H1 (cell line): ENCODE measurements around the gene ABCA2. TPM values are rescaled to one million over a fixed set of nuclear protein-coding genes. Genes with fewer than 3 reads are reported as not detected.
A peak's percentile ranks its signal among the peaks of the same experiment; 100 is the strongest.

ENCODE experiments used
- CTCF ChIA-PET: fragments of 300-600 bp; sonication (Branson Sonifier 250); formaldehyde crosslinking; loops from one replicate; lab custom pipeline; 2021; ENCODE audit not compliant: partially characterized antibody; lab: Charles Lee
- POLR2A ChIA-PET: fragments of 300-600 bp; sonication (Branson Sonifier 250); formaldehyde crosslinking; loops from one replicate; lab custom pipeline; 2021; ENCODE audit warnings: inconsistent platforms; ENCODE audit not compliant: partially characterized antibody; lab: Charles Lee
- DNase-seq, 2 experiments: peaks; one replicate each; pipeline versions ENCODE4 v3.0.0 to v3.0.0-alpha.2; 2010 to 2022; ENCODE audit warnings: low spot score in 2 of 2, low read depth in 1 of 2, mixed read lengths in 1 of 2
- FAIRE-seq: peaks from 2 replicates; lab custom pipeline; 2011; peaks lifted over from hg19 to GRCh38; lab: Jason Lieb, UNC
- H2AFZ ChIP-seq: 2 replicates; pipeline ENCODE4 v1.8.1; 2012; ENCODE audit warnings: low read length, inconsistent platforms
- H2AK5ac ChIP-seq: 2 replicates; pipeline ENCODE4 v1.6.1; 2013; ENCODE audit warnings: low read depth, low read length
- H2BK120ac ChIP-seq: replicated peaks from 2 replicates; pipeline ENCODE3; 2013; ENCODE audit warnings: low read depth, low read length, inconsistent platforms
- H2BK12ac ChIP-seq: 2 replicates; pipeline ENCODE4 v1.6.1; 2013; ENCODE audit warnings: low read depth, low read length
- H2BK15ac ChIP-seq: 2 replicates; pipeline ENCODE4 v1.6.1; 2013; ENCODE audit warnings: low read length
- H2BK20ac ChIP-seq: 2 replicates; pipeline ENCODE4 v1.6.1; 2013; ENCODE audit warnings: low read length
- H2BK5ac ChIP-seq: 2 replicates; pipeline ENCODE4 v1.6.1; 2013; ENCODE audit warnings: low read depth, low read length
- H3K14ac ChIP-seq: 2 replicates; pipeline ENCODE4 v1.6.1; 2013; ENCODE audit warnings: inconsistent platforms; ENCODE audit not compliant: insufficient read length
- H3K18ac ChIP-seq: 2 replicates; pipeline ENCODE4 v1.6.1; 2013; ENCODE audit warnings: low read length; ENCODE audit errors: extremely low read depth
- H3K23ac ChIP-seq: 2 replicates; pipeline ENCODE4 v1.6.1; 2013; ENCODE audit warnings: inconsistent platforms; ENCODE audit not compliant: insufficient read length
- H3K23me2 ChIP-seq: 2 replicates; pipeline ENCODE4 v1.6.1; 2013; ENCODE audit warnings: low read depth, low read length
- H3K27ac ChIP-seq: 2 replicates; pipeline ENCODE4 v1.6.1; 2011; ENCODE audit warnings: low read depth, low read length, inconsistent platforms
- H3K27me3 ChIP-seq, 4 experiments: replicated peaks in 1 of 4; 1 replicate in 1 of 4; 2 replicates in 3 of 4; pipeline versions ENCODE4 v1.6.1 to v1.8.1; 2011 to 2013; ENCODE audit warnings: low read length in 3 of 4, mild to moderate bottlenecking in 3 of 4, inconsistent platforms in 2 of 4, mixed read lengths in 2 of 4, moderate library complexity in 1 of 4; ENCODE audit not compliant: control insufficient read depth in 3 of 4, insufficient read depth in 3 of 4; ENCODE audit errors: extremely low read depth in 1 of 4
- H3K36me3 ChIP-seq, 4 experiments: 2 replicates each; pipeline versions ENCODE4 v1.6.1 to v1.8.1; 2011 to 2013; ENCODE audit warnings: mild to moderate bottlenecking in 4 of 4, low read length in 3 of 4, moderate library complexity in 2 of 4, control low read depth in 1 of 4, inconsistent platforms in 1 of 4; ENCODE audit not compliant: insufficient read depth in 4 of 4, control insufficient read depth in 2 of 4
- H3K4ac ChIP-seq: replicated peaks from 2 replicates; pipeline ENCODE3; 2013; ENCODE audit warnings: low read length, low read depth, mixed read lengths, inconsistent platforms; ENCODE audit not compliant: insufficient read length
- H3K4me1 ChIP-seq, 4 experiments: replicated peaks in 1 of 4; 1 replicate in 1 of 4; 2 replicates in 3 of 4; pipeline versions ENCODE4 v1.6.1 to v1.8.1; 2011 to 2013; ENCODE audit warnings: low read length in 3 of 4, inconsistent platforms in 2 of 4, mixed read lengths in 1 of 4; ENCODE audit not compliant: insufficient read depth in 4 of 4, control insufficient read depth in 3 of 4
- H3K4me2 ChIP-seq, 2 experiments: 2 replicates each; pipeline versions ENCODE4 v1.6.1 to v1.8.1; 2011 to 2013; ENCODE audit warnings: low read depth in 2 of 2, low read length in 2 of 2, control low read depth in 1 of 2, inconsistent platforms in 1 of 2, mild to moderate bottlenecking in 1 of 2; ENCODE audit not compliant: insufficient read depth in 1 of 2
- H3K4me3 ChIP-seq, 4 experiments: fragments of 200-600, 300-600 bp in 1 of 4; sonication (generic), shearing (Covaris generic), sonication (Bioruptor Twin) in 1 of 4; 2 replicates each; pipeline versions ENCODE4 v1.5.1 to v1.8.1; 2011 to 2016; ENCODE audit warnings: low read length in 4 of 4, low read depth in 3 of 4, control low read depth in 2 of 4, inconsistent platforms in 2 of 4, mild to moderate bottlenecking in 2 of 4, mixed read lengths in 1 of 4, moderate library complexity in 1 of 4; ENCODE audit not compliant: insufficient read depth in 2 of 4; ENCODE audit errors: extremely low read depth in 1 of 4
- H3K56ac ChIP-seq: replicated peaks from 2 replicates; pipeline ENCODE3; 2013; ENCODE audit warnings: low read depth, mild to moderate bottlenecking, mixed read lengths, low read length, inconsistent platforms; ENCODE audit not compliant: insufficient read length
- H3K79me1 ChIP-seq: 2 replicates; pipeline ENCODE4 v1.6.1; 2013; ENCODE audit warnings: low read depth, low read length, control low read depth
- H3K79me2 ChIP-seq, 2 experiments: 2 replicates each; pipeline versions ENCODE4 v1.6.1 to v1.8.1; 2012 to 2013; ENCODE audit warnings: low read length in 2 of 2, mild to moderate bottlenecking in 2 of 2, inconsistent platforms in 1 of 2; ENCODE audit not compliant: insufficient read depth in 2 of 2, control insufficient read depth in 1 of 2
- H3K9ac ChIP-seq, 4 experiments: replicated peaks in 1 of 4; 1 replicate in 1 of 4; 2 replicates in 3 of 4; pipeline versions ENCODE4 v1.6.1 to v1.8.1; 2011 to 2013; ENCODE audit warnings: low read depth in 3 of 4, low read length in 3 of 4, control low read depth in 2 of 4, mild to moderate bottlenecking in 2 of 4, moderate library complexity in 2 of 4, inconsistent platforms in 1 of 4; ENCODE audit errors: extremely low read depth in 1 of 4
- H3K9me3 ChIP-seq, 2 experiments: 2 replicates each; pipeline versions ENCODE4 v1.6.1 to v1.8.1; 2012 to 2013; ENCODE audit warnings: mild to moderate bottlenecking in 2 of 2, moderate library complexity in 2 of 2, control low read depth in 1 of 2, inconsistent platforms in 1 of 2, low read depth in 1 of 2, low read length in 1 of 2, mixed read lengths in 1 of 2; ENCODE audit not compliant: insufficient read depth in 2 of 2
- H4K20me1 ChIP-seq, 2 experiments: replicated peaks in 1 of 2; 2 replicates each; pipeline versions ENCODE3 to v1.8.1; 2011 to 2013; ENCODE audit warnings: inconsistent platforms in 2 of 2, low read length in 2 of 2, mild to moderate bottlenecking in 1 of 2; ENCODE audit not compliant: insufficient read depth in 2 of 2, control insufficient read depth in 1 of 2
- H4K5ac ChIP-seq: 2 replicates; pipeline ENCODE4 v1.6.1; 2013; ENCODE audit warnings: low read length, low read depth, mixed read lengths, inconsistent platforms; ENCODE audit not compliant: insufficient read length
- H4K8ac ChIP-seq: 2 replicates; pipeline ENCODE4 v1.8.0; 2013; ENCODE audit warnings: mild to moderate bottlenecking, moderate library complexity, low read length, inconsistent platforms; ENCODE audit not compliant: insufficient read depth; ENCODE audit errors: extremely low read depth
- H4K91ac ChIP-seq: replicated peaks from 2 replicates; pipeline ENCODE3; 2013; ENCODE audit warnings: low read length, mixed read lengths, inconsistent platforms; ENCODE audit not compliant: insufficient read length
- JUN ChIP-seq: IDR thresholded peaks from 2 replicates; pipeline ENCODE4 v1.6.1; 2011; ENCODE audit warnings: low read depth, mild to moderate bottlenecking, improper control_type of control experiment, low read length
- KDM4A ChIP-seq: IDR thresholded peaks from one replicate; pipeline ENCODE4 v1.7.1; 2012; ENCODE audit warnings: low read depth, mild to moderate bottlenecking, moderate library complexity, low read length, inconsistent platforms; ENCODE audit not compliant: severe bottlenecking
- MAFK ChIP-seq: IDR thresholded peaks from 2 replicates; pipeline ENCODE4 v1.6.1; 2012; ENCODE audit warnings: low read depth, mild to moderate bottlenecking, improper control_type of control experiment, low read length
- RBBP5 ChIP-seq: IDR thresholded peaks from 2 replicates; pipeline ENCODE4 v1.7.1; 2012; ENCODE audit warnings: low read depth, mild to moderate bottlenecking, inconsistent platforms, low read length, moderate library complexity, borderline replicate concordance
- SP1 ChIP-seq: IDR thresholded peaks from 2 replicates; pipeline ENCODE4 v1.6.1; 2011; ENCODE audit warnings: low read depth, low read length
- TAF7 ChIP-seq: optimal IDR thresholded peaks from 2 replicates; pipeline ENCODE3; 2011; ENCODE audit warnings: low read depth, mild to moderate bottlenecking, inconsistent platforms, low read length, moderate library complexity, borderline replicate concordance
- TBP ChIP-seq: IDR thresholded peaks from 2 replicates; pipeline ENCODE4 v1.6.1; 2011; ENCODE audit warnings: low read depth, low read length, improper control_type of control experiment
- TCF12 ChIP-seq: IDR thresholded peaks from 2 replicates; pipeline ENCODE4 v1.6.1; 2011; ENCODE audit warnings: low read depth, mild to moderate bottlenecking, low read length
- YY1 ChIP-seq: IDR thresholded peaks from 2 replicates; pipeline ENCODE4 v1.6.1; 2011; ENCODE audit warnings: low read depth, mild to moderate bottlenecking, low read length
- WGBS, 2 experiments: shearing (Covaris generic) in 1 of 2; methylation state at CpG; one replicate each; pipeline versions ENCODE4 v1.1.6 to v1.1.7; 2013 to 2015; ENCODE audit warnings: low lambda C conversion rate in 2 of 2, mixed read lengths in 2 of 2, inconsistent platforms in 1 of 2, low coverage in 1 of 2, missing lambda C conversion rate in 1 of 2; ENCODE audit not compliant: insufficient replicate concordance in 2 of 2, insufficient coverage in 1 of 2, insufficient read length in 1 of 2; ENCODE audit errors: extremely low coverage in 1 of 2, missing lambda C conversion rate in 1 of 2; 5-methylcytosine and 5-hydroxymethylcytosine counted together
- polyA plus RNA-seq, 7 experiments: library from polyadenylated mRNA; depleted of rRNA in 3 of 7; stranded (reverse) in 5 of 7; unstranded in 2 of 7; fragments of >200 nt in 5 of 7; fragments of 200-250 nt in 2 of 7; gene quantifications; 1 replicate in 5 of 7; 2 replicates in 1 of 7; 4 replicates in 1 of 7; pipeline versions ENCODE4 v1.2.1 to v1.2.3, GENCODE V29; 2011 to 2013; ENCODE audit warnings: missing spikeins in 2 of 7, mixed read lengths in 2 of 7
- total RNA-seq: library from RNA; stranded (reverse); fragmentation: NEBNext Ultra II Directional; extraction: Animal tissue kit (Norgen Biotek cat#: 25700); gene quantifications from 2 replicates; pipeline ENCODE4 v1.2.1, GENCODE V29; 2021
- TF ChIP-seq, protein P1 (sequence below): IDR thresholded peaks from 2 replicates; pipeline ENCODE4 v1.6.1; 2011; ENCODE audit warnings: low read length, improper control_type of control experiment

ABCA2 gene
- total and polyA plus RNA-seq, 2 of the 8 experiments (the other 6 are each of a cell fraction or from before 2014, with no cell fraction given): 12.5 to 14.3 TPM

- ChIA-PET CTCF (interaction anchor here (0.6 to 13.5 kb wide), 21 partner anchors 7 to 313 kb away, joined by 3 to 291 read pairs (median 5); partner anchors contain the start of genes ABCA2, ENTPD2, FUT7 and MAN1B1), POLR2A (interaction anchor here (0.6 to 2.0 kb wide), 10 partner anchors 11 to 172 kb away, joined by 3 to 5 read pairs (median 4); partner anchors contain the start of gene MAN1B1)
- Histone ChIP-seq H2BK20ac (peak within 1 kb of the TSS; percentile 90), H3K56ac (peak within 1 kb of the TSS; percentile 12), H3K9ac (peak within 1 kb of the TSS in 3 of 4 experiments; percentile 10 to 34 (median 20); a peak in 3 of 7 replicates), H3K23me2 (peaks cover 13% of the 10 kb centered on the region), H4K8ac (peak within 1 kb of the TSS; percentile 90), H3K4me1 (peaks cover 0 to 27% (median 21%) of the 10 kb centered on the region in 4 experiments; a peak in 6 of 7 replicates), H3K36me3 (no peaks in the 10 kb centered on the region), H3K14ac (no peak within 1 kb of the TSS), H3K79me1 (peaks cover 2% of the 10 kb centered on the region; the same call in 1 of the 2 replicates), H2BK120ac (peak within 1 kb of the TSS; percentile 83), H3K9me3 (no peaks in the 10 kb centered on the region), H3K18ac (peak within 1 kb of the TSS; percentile 81), H3K79me2 (no peaks in the 10 kb centered on the region), H3K4ac (peak within 1 kb of the TSS; percentile 24), H2BK5ac (peak within 1 kb of the TSS; percentile 44; the same call in 1 of the 2 replicates), H2BK12ac (peak within 1 kb of the TSS; percentile 98; the same call in 1 of the 2 replicates), H3K23ac (no peak within 1 kb of the TSS), H4K91ac (peak within 1 kb of the TSS; percentile 71), H4K20me1 (peaks cover 23 to 25% of the 10 kb centered on the region in 2 experiments), H4K5ac (peak within 1 kb of the TSS; percentile 39), H3K4me2 (peak within 1 kb of the TSS; percentile 73 to 85), H2AFZ (0 out of 2 replicates have a peak within 1 kb of the TSS, but pooled peaks have one; percentile 3), H3K4me3 (peak within 1 kb of the TSS; percentile 46 to 64 (median 48)), H3K27ac (no peak within 1 kb of the TSS; the same call in 1 of the 2 replicates), H2AK5ac (peak within 1 kb of the TSS; percentile 99; the same call in 1 of the 2 replicates), H3K27me3 (peaks cover 0 to 18% (median 7%) of the 10 kb centered on the region in 4 experiments; a peak in 5 of 7 replicates), H2BK15ac (peak within 1 kb of the TSS; percentile 98)
- FAIRE-seq: no peak
- 1% methylated on average over 40 of the region's 74 CpGs; no CpG with 5 or more reads in 1 of the 2 experiments for WGBS, 2 experiments
- DNase-seq: peak; percentile 75 to 84
- TF ChIP-seq, protein P1, sequence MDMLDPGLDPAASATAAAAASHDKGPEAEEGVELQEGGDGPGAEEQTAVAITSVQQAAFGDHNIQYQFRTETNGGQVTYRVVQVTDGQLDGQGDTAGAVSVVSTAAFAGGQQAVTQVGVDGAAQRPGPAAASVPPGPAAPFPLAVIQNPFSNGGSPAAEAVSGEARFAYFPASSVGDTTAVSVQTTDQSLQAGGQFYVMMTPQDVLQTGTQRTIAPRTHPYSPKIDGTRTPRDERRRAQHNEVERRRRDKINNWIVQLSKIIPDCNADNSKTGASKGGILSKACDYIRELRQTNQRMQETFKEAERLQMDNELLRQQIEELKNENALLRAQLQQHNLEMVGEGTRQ: no peak
- peak; percentile 35; the same call in 1 of the 2 replicates for TF ChIP-seq TBP
- TF ChIP-seq KDM4A: peak; percentile 85
- no peak for TF ChIP-seq MAFK
- TF ChIP-seq SP1: peak; percentile 66; the same call in 1 of the 2 replicates
- TF ChIP-seq TCF12: no peak
- 0 out of 2 replicates have a peak, but pooled peaks have one; percentile 7 for TF ChIP-seq YY1
- peak; percentile 21; the same call in 1 of the 2 replicates for TF ChIP-seq RBBP5
- peak; percentile 22 for TF ChIP-seq TAF7
- TF ChIP-seq JUN: no peak
These were observed 42.3 kb upstream of the ABCA2 start, which contains the start of gene SAPCD2 for GRCh38 chr9:137070201-137070905. SAPCD2 (minus strand) TSS chr9:137070557; CDS start chr9:137070460, 97 bp downstream.
